GM23338 (cell line): Measurements from ENCODE around the gene MYOZ1. TPM values are rescaled to one million over a fixed set of nuclear protein-coding genes. Genes with fewer than 3 reads are reported as not detected.

ENCODE experiments used
- ATAC-seq: fragments of 200-7000 bp; cut with Tn5 transposase; 3 replicates; pipeline ENCODE4 v1.9.1; 2020
- DNase-seq: peaks from one replicate; pipeline ENCODE4 v3.0.0-alpha.2; 2015; ENCODE audit warnings: low spot score
- H2AFZ ChIP-seq: fragments of 200-600 bp; sonication (generic); 2 replicates; pipeline ENCODE4 v1.8.0; 2016; ENCODE audit warnings: antibody characterized with exemption, mild to moderate bottlenecking, moderate library complexity
- H3F3A ChIP-seq: fragments of 200-600 bp; sonication (generic); replicated peaks from 2 replicates; pipeline ENCODE4 v1.8.0; 2017; ENCODE audit warnings: antibody characterized with exemption, mixed run types, low read depth
- H3K27ac ChIP-seq: fragments of 200-600 bp; sonication (generic); 2 replicates; pipeline ENCODE4 v1.6.1; 2016; ENCODE audit warnings: low read depth
- H3K27me3 ChIP-seq: fragments of 200-600 bp; sonication (generic); 2 replicates; pipeline ENCODE4 v1.8.0; 2016; ENCODE audit warnings: mild to moderate bottlenecking, mixed run types, moderate library complexity; ENCODE audit not compliant: insufficient read depth
- H3K36me3 ChIP-seq: fragments of 200-600 bp; sonication (generic); 2 replicates; pipeline ENCODE4 v1.8.0; 2016; ENCODE audit warnings: mild to moderate bottlenecking; ENCODE audit not compliant: insufficient read depth
- H3K4me1 ChIP-seq: fragments of 200-600 bp; sonication (generic); 2 replicates; pipeline ENCODE4 v1.8.0; 2016; ENCODE audit warnings: mild to moderate bottlenecking, moderate library complexity; ENCODE audit not compliant: insufficient read depth
- H3K4me2 ChIP-seq: fragments of 200-600 bp; sonication (generic); 2 replicates; pipeline ENCODE4 v1.7.1; 2017; ENCODE audit warnings: mixed run types
- H3K4me3 ChIP-seq: fragments of 200-600 bp; sonication (generic); 2 replicates; pipeline ENCODE4 v1.6.1; 2016; ENCODE audit warnings: mixed run types
- H3K79me2 ChIP-seq: fragments of 200-600 bp; sonication (generic); replicated peaks from 2 replicates; pipeline ENCODE4 v1.8.0; 2017; ENCODE audit warnings: mild to moderate bottlenecking; ENCODE audit not compliant: insufficient read depth
- H3K9me2 ChIP-seq: fragments of 200-600 bp; sonication (generic); 2 replicates; pipeline ENCODE4 v1.8.0; 2017; ENCODE audit not compliant: insufficient read depth
- H4K20me1 ChIP-seq: fragments of 200-600 bp; sonication (generic); replicated peaks from 2 replicates; pipeline ENCODE4 v1.8.0; 2017; ENCODE audit warnings: mild to moderate bottlenecking; ENCODE audit not compliant: insufficient read depth
- H3K27ac Mint-ChIP-seq: 2 replicates; pipeline ENCODE4 v1.8.0; 2020; ENCODE audit warnings: inconsistent platforms, mild to moderate bottlenecking, moderate library complexity, mixed read lengths
- H3K27me3 Mint-ChIP-seq: 3 replicates; pipeline ENCODE4 v1.8.0; 2022; ENCODE audit warnings: low read depth, mild to moderate bottlenecking, moderate library complexity, mixed read lengths, inconsistent platforms; ENCODE audit not compliant: insufficient read depth, poor library complexity
- H3K36me3 Mint-ChIP-seq: 3 replicates; pipeline ENCODE4 v1.8.0; 2021; ENCODE audit warnings: low read depth, mild to moderate bottlenecking, inconsistent platforms, moderate library complexity, mixed read lengths
- H3K4me1 Mint-ChIP-seq: 3 replicates; pipeline ENCODE4 v1.8.0; 2020; ENCODE audit warnings: mild to moderate bottlenecking, inconsistent platforms, mixed read lengths
- H3K4me3 Mint-ChIP-seq: 3 replicates; pipeline ENCODE4 v1.8.0; 2021; ENCODE audit warnings: moderate library complexity, mild to moderate bottlenecking, inconsistent platforms, mixed read lengths
- H3K9me3 Mint-ChIP-seq: 3 replicates; pipeline ENCODE4 v1.8.0; 2020; ENCODE audit warnings: moderate library complexity, mild to moderate bottlenecking, inconsistent platforms, mixed read lengths
- CTCF ChIP-seq, 2 experiments: fragments of 200-600 bp in 1 of 2; sonication (generic) in 1 of 2; conservative IDR thresholded peaks; 2 replicates each; pipeline versions ENCODE4 v1.5.1 to v1.6.1; 2016 to 2017; ENCODE audit warnings: antibody characterized with exemption in 2 of 2, low read depth in 2 of 2, mild to moderate bottlenecking in 2 of 2, moderate library complexity in 1 of 2
- ETS1 ChIP-seq: IDR thresholded peaks from 2 replicates; pipeline ENCODE4 v1.6.1; 2016; ENCODE audit warnings: antibody characterized with exemption
- EZH2phosphoT487 ChIP-seq: fragments of 200-600 bp; sonication (generic); IDR thresholded peaks from one replicate; pipeline ENCODE4 v1.8.1; 2018; ENCODE audit warnings: antibody characterized with exemption; ENCODE audit not compliant: unreplicated experiment
- JUNB ChIP-seq: IDR thresholded peaks from one replicate; pipeline ENCODE4 v1.6.1; 2016; ENCODE audit warnings: antibody characterized with exemption; ENCODE audit not compliant: unreplicated experiment
- NANOG ChIP-seq: IDR thresholded peaks from 2 replicates; pipeline ENCODE4 v1.6.1; 2016; ENCODE audit warnings: antibody characterized with exemption, borderline replicate concordance
- POLR2AphosphoS5 ChIP-seq: IDR thresholded peaks from 2 replicates; pipeline ENCODE4 v1.6.1; 2016; ENCODE audit warnings: antibody characterized with exemption, low read depth
- REST ChIP-seq: IDR thresholded peaks from one replicate; pipeline ENCODE4 v1.6.1; 2018; ENCODE audit warnings: antibody characterized with exemption; ENCODE audit not compliant: unreplicated experiment
- STAT1 ChIP-seq: IDR thresholded peaks from one replicate; pipeline ENCODE4 v1.6.1; 2016; ENCODE audit warnings: antibody characterized with exemption; ENCODE audit not compliant: unreplicated experiment
- ZNF114 ChIP-seq: fragments of 250-450 bp; sonication (Bioruptor Pico); IDR thresholded peaks from 2 replicates; pipeline ENCODE4 v1.5.0; 2020; ENCODE audit warnings: mild to moderate bottlenecking, moderate library complexity
- ZNF331 ChIP-seq: fragments of 250-450 bp; sonication (Bioruptor Pico); IDR thresholded peaks from 2 replicates; pipeline ENCODE4 v1.5.0; 2020; ENCODE audit warnings: low read depth, mild to moderate bottlenecking, moderate library complexity
- polyA plus RNA-seq: library from polyadenylated mRNA; unstranded; fragments of >200 nt; fragmentation: Nextera tagmentation; extraction: Ambion mirVana; gene quantifications from 2 replicates; pipeline ENCODE4 v1.2.1, GENCODE V29; 2016
- total RNA-seq: library from RNA; depleted of rRNA; stranded (reverse); fragments of >200 nt; shearing (Covaris generic); gene quantifications from 2 replicates; pipeline ENCODE4 v1.2.3, GENCODE V29; 2014

The MYOZ1 gene
- total and polyA plus RNA-seq, 2 experiments from 2014 or later, result 2.4 to 2.7 TPM

- Histone ChIP-seq H3K27ac (no peak overlapping the region), H3K4me3 (no peak overlapping the region), H4K20me1 (no peaks in the 10 kb centered on the region), H3K4me2 (no peak overlapping the region), H3K27me3 (no peaks in the 10 kb centered on the region), H2AFZ (no peak overlapping the region; the same call in 1 of the 2 replicates), H3K9me2 (no peaks in the 10 kb centered on the region), H3K4me1 (peaks cover 9% of the 10 kb centered on the region), H3F3A (0 out of 2 replicates have a peak, but pooled peaks cover 6% of the 10 kb centered on the region), H3K79me2 (no peaks in the 10 kb centered on the region), H3K36me3 (no peaks in the 10 kb centered on the region)
- Mint-ChIP-seq H3K36me3 (no peaks in the 10 kb centered on the region; the same call in 2 of the 3 replicates), H3K27ac (no peak overlapping the region), H3K27me3 (peaks cover 18% of the 10 kb centered on the region), H3K4me3 (no peak overlapping the region), H3K9me3 (no peaks in the 10 kb centered on the region; the same call in 2 of the 3 replicates), H3K4me1 (peaks cover 25% of the 10 kb centered on the region)
- ATAC-seq (no peak), DNase-seq (no peak)
- no peak for TF ChIP-seq NANOG
Measured at GRCh38 chr10:73645251-73645650, 4.0 kb upstream of the MYOZ1 start.

GRCh38 chr10:73644767-73645166, 3.5 kb upstream of the MYOZ1 start:
- H3K27ac ChIP-seq, result no peak overlapping the region
- H3K4me3 Mint-ChIP-seq, result no peak overlapping the region
- no peaks in the 10 kb centered on the region for H3K79me2 ChIP-seq
- TF ChIP-seq STAT1, result no peak
- TF ChIP-seq EZH2phosphoT487, result no peak
- no peak for TF ChIP-seq NANOG
- no peak for TF ChIP-seq ETS1
- no peak for TF ChIP-seq POLR2AphosphoS5
- TF ChIP-seq REST, result no peak
- no peak for TF ChIP-seq JUNB
- no peak for TF ChIP-seq ZNF331
- TF ChIP-seq ZNF114, result no peak
- TF ChIP-seq CTCF (conservative IDR thresholded peaks at IDR 0.05; ENCODE audit: low read depth in 2 of 2), result no peak
- peak overlapping the region; percentile 64; the same call in 1 of the 2 replicates for H2AFZ ChIP-seq
- H3K27me3 Mint-ChIP-seq, result peaks cover 18% of the 10 kb centered on the region
- H3K9me2 ChIP-seq, result no peaks in the 10 kb centered on the region
- peaks cover 25% of the 10 kb centered on the region for H3K4me1 Mint-ChIP-seq
- no peaks in the 10 kb centered on the region for H3K36me3 ChIP-seq
- H3F3A ChIP-seq, result peaks cover 6% of the 10 kb centered on the region; the same call in 1 of the 2 replicates
- ATAC-seq (no peak), DNase-seq (no peak)
- no peaks in the 10 kb centered on the region for H3K27me3 ChIP-seq
- no peak overlapping the region for H3K27ac Mint-ChIP-seq
- no peak overlapping the region for H3K4me3 ChIP-seq
- H3K4me2 ChIP-seq, result no peak overlapping the region
- peaks cover 9% of the 10 kb centered on the region for H3K4me1 ChIP-seq
- H3K36me3 Mint-ChIP-seq, result no peaks in the 10 kb centered on the region; the same call in 2 of the 3 replicates
- no peaks in the 10 kb centered on the region for H4K20me1 ChIP-seq
- H3K9me3 Mint-ChIP-seq, result no peaks in the 10 kb centered on the region; the same call in 2 of the 3 replicates
